DOHH2 (cell line): Measurements from ENCODE around the gene FTSJ1.
A peak's percentile ranks its signal among the peaks of the same experiment; 100 is the strongest.

Source experiments
- H3F3A ChIP-seq: fragments of 200-600 bp; sonication (generic), shearing (Covaris generic); 2 replicates; pipeline ENCODE4 v1.6.0; 2016; ENCODE audit warnings: antibody characterized with exemption, mild to moderate bottlenecking; ENCODE audit not compliant: control insufficient read depth, insufficient read depth
- H3K27ac ChIP-seq: fragments of 200-600 bp; sonication (generic); 2 replicates; pipeline ENCODE4 v1.5.1; 2014; ENCODE audit warnings: low read depth, mild to moderate bottlenecking, low read length, moderate library complexity
- H3K27me3 ChIP-seq: fragments of 200-600 bp; sonication (generic); 2 replicates; pipeline ENCODE4 v1.6.1; 2014; ENCODE audit warnings: mild to moderate bottlenecking, low read length, mixed read lengths; ENCODE audit not compliant: control insufficient read depth
- H3K36me3 ChIP-seq: fragments of 200-600 bp; sonication (generic); 2 replicates; pipeline ENCODE4 v1.6.1; 2014; ENCODE audit warnings: mild to moderate bottlenecking, low read length, moderate library complexity, mixed read lengths; ENCODE audit not compliant: control insufficient read depth
- H3K4me1 ChIP-seq: fragments of 200-600 bp; sonication (generic); 2 replicates; pipeline ENCODE4 v1.6.1; 2014; ENCODE audit warnings: mild to moderate bottlenecking, low read length, mixed read lengths; ENCODE audit not compliant: control insufficient read depth
- H3K4me2 ChIP-seq: fragments of 200-600 bp; sonication (generic); 2 replicates; pipeline ENCODE4 v1.6.0; 2014; ENCODE audit warnings: mild to moderate bottlenecking, low read length, moderate library complexity
- H3K4me3 ChIP-seq: fragments of 200-600 bp; sonication (generic); 2 replicates; pipeline ENCODE4 v1.5.1; 2014; ENCODE audit warnings: mild to moderate bottlenecking, low read length, mixed read lengths
- H3K79me2 ChIP-seq: fragments of 200-600 bp; sonication (generic); 2 replicates; pipeline ENCODE4 v1.6.1; 2014; ENCODE audit warnings: mild to moderate bottlenecking, low read length, mixed read lengths; ENCODE audit not compliant: control insufficient read depth
- H3K9me2 ChIP-seq: fragments of 200-600 bp; sonication (generic); replicated peaks from 2 replicates; pipeline ENCODE4 v1.6.1; 2014; ENCODE audit warnings: mild to moderate bottlenecking, low read length, mixed read lengths; ENCODE audit not compliant: control insufficient read depth
- H3K9me3 ChIP-seq: fragments of 200-600 bp; sonication (generic); 2 replicates; pipeline ENCODE4 v1.6.1; 2014; ENCODE audit warnings: antibody characterized with exemption, low read length, mixed read lengths; ENCODE audit not compliant: control insufficient read depth, insufficient read depth
- H4K20me1 ChIP-seq: fragments of 200-600 bp; sonication (generic); 2 replicates; pipeline ENCODE4 v1.6.0; 2014; ENCODE audit warnings: low read depth, mild to moderate bottlenecking, antibody characterized with exemption, low read length, moderate library complexity; ENCODE audit not compliant: control insufficient read depth, insufficient read depth
- EZH2phosphoT487 ChIP-seq: fragments of 200-600 bp; sonication (generic); IDR thresholded peaks from 2 replicates; pipeline ENCODE4 v1.6.1; 2017; ENCODE audit warnings: borderline replicate concordance, mild to moderate bottlenecking, antibody characterized with exemption, low read length, moderate library complexity, mixed read lengths
- TF ChIP-seq, protein P1 (sequence below): fragments of 200-600 bp; sonication (generic); IDR thresholded peaks from one replicate; pipeline ENCODE4 v1.5.1; 2014; ENCODE audit warnings: antibody characterized with exemption, mild to moderate bottlenecking, low read depth, low read length; ENCODE audit not compliant: poor library complexity, severe bottlenecking

FTSJ1 gene

DNA sequence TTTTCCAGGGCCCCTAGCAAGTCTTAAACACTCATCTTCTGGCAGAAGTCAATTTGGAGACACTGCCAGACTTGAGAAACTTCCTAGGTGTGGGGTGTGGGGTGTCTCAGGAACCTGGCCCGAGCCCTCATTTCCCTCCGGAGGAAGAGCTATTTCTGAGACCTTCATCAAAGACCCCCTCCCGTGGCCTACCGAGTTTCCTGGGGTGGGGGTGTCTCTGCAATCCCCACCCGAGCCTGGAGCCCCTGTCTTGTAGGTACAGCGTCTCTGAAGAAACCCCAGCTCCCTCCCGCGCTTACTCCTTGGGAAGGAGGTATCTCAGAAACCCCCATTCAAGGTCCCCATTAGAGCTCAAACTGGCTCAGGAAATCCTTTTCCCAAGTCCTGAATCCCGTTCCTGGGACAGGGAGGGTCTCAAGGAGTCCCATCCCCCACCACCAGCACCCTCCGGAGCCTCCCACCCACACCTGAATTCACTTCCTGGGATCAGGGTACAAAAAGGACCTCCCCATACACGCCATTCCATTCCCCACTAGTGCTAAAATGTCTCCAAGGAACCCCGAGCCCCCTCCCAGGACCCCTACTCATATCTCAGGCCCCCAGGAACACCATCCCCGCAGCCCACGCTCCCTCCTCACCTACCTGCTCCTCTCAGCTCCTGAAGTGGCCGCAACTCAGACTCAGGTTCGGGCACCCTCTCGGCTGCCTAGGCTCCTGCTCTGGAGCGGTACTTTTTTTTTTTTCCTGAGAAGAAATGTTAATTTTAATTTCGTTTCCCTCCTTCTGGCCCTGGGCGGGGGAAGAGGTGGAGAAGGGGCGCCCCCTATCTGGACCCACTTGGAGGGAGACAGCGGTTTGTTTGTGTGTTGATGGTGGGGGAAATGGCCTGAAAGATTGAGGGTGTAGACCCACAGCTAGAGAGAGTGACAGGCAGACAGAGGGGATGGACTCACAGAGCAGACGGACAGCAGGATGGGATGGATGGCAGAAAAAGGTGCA, 7.0 kb upstream of the FTSJ1 start:
- no peaks in the 10 kb centered on the region for H3K27me3 ChIP-seq
- no peaks in the 10 kb centered on the region for H3K9me3 ChIP-seq
- peaks cover 47% of the 10 kb centered on the region for H3K79me2 ChIP-seq
- H4K20me1 ChIP-seq, result no peaks in the 10 kb centered on the region
- no peaks in the 10 kb centered on the region for H3K9me2 ChIP-seq
- H3K27ac ChIP-seq, result peak overlapping the region; percentile 66
- H3K4me2 ChIP-seq, result peak overlapping the region; percentile 84
- peak overlapping the region; percentile 92 for H3K4me3 ChIP-seq
- TF ChIP-seq EZH2phosphoT487, result no peak
- TF ChIP-seq, protein P1, sequence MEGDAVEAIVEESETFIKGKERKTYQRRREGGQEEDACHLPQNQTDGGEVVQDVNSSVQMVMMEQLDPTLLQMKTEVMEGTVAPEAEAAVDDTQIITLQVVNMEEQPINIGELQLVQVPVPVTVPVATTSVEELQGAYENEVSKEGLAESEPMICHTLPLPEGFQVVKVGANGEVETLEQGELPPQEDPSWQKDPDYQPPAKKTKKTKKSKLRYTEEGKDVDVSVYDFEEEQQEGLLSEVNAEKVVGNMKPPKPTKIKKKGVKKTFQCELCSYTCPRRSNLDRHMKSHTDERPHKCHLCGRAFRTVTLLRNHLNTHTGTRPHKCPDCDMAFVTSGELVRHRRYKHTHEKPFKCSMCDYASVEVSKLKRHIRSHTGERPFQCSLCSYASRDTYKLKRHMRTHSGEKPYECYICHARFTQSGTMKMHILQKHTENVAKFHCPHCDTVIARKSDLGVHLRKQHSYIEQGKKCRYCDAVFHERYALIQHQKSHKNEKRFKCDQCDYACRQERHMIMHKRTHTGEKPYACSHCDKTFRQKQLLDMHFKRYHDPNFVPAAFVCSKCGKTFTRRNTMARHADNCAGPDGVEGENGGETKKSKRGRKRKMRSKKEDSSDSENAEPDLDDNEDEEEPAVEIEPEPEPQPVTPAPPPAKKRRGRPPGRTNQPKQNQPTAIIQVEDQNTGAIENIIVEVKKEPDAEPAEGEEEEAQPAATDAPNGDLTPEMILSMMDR, result peak; percentile 68
- peaks cover 32% of the 10 kb centered on the region for H3K36me3 ChIP-seq
- peaks cover 20% of the 10 kb centered on the region for H3K4me1 ChIP-seq
- no peaks in the 10 kb centered on the region for H3F3A ChIP-seq

GRCh38 chrX:48470110-48470832, 5.7 kb upstream of the FTSJ1 start, which contains the start of gene SLC38A5:
TSS of gene SLC38A5 (minus strand) at chrX:48470260. CDS start at chrX:48467924, 2,336 bp downstream.
- no peaks in the 10 kb centered on the region for H3K9me2 ChIP-seq
- H3K9me3 ChIP-seq, result no peaks in the 10 kb centered on the region
- peaks cover 51% of the 10 kb centered on the region for H3K79me2 ChIP-seq
- no peaks in the 10 kb centered on the region for H4K20me1 ChIP-seq
- peaks cover 27% of the 10 kb centered on the region for H3K4me1 ChIP-seq
- peak within 1 kb of the TSS; percentile 84 for H3K4me2 ChIP-seq
- H3K27ac ChIP-seq, result peak within 1 kb of the TSS; percentile 66
- peaks cover 28% of the 10 kb centered on the region for H3K36me3 ChIP-seq
- H3F3A ChIP-seq, result no peaks in the 10 kb centered on the region
- no peak for TF ChIP-seq EZH2phosphoT487
- TF ChIP-seq, protein P1, result no peak
- H3K4me3 ChIP-seq, result peak within 1 kb of the TSS; percentile 92
- H3K27me3 ChIP-seq, result no peaks in the 10 kb centered on the region

- no peak overlapping the region for H3K27ac ChIP-seq
These were observed 5.2 kb upstream of the FTSJ1 start for GRCh38 chrX:48470833-48471118.

More at GRCh38 chrX:48470833-48471118, 5.2 kb upstream of the FTSJ1 start:
- peaks cover 50% of the 10 kb centered on the region for H3K79me2 ChIP-seq
- no peaks in the 10 kb centered on the region for H3F3A ChIP-seq
- no peak overlapping the region for H3K4me3 ChIP-seq
- H3K4me1 ChIP-seq, result peaks cover 27% of the 10 kb centered on the region
- no peaks in the 10 kb centered on the region for H3K9me3 ChIP-seq
- no peak for TF ChIP-seq EZH2phosphoT487
- TF ChIP-seq, protein P1, result no peak
- peaks cover 23% of the 10 kb centered on the region for H3K36me3 ChIP-seq
- no peaks in the 10 kb centered on the region for H3K9me2 ChIP-seq
- no peak overlapping the region for H3K4me2 ChIP-seq
- H4K20me1 ChIP-seq, result no peaks in the 10 kb centered on the region
- H3K27me3 ChIP-seq, result no peaks in the 10 kb centered on the region
